Endothelial cell (in vitro differentiated cells): Measurements from ENCODE around the gene NCOA3. TPM values are rescaled to one million over a fixed set of nuclear protein-coding genes. Genes with fewer than 3 reads are reported as not detected.
"Not testable (repeated sequence)": the region's sequence is repeated elsewhere in the genome, so short reads cannot be mapped to it uniquely, and the experiment has no call there.

Source experiments
- DNase-seq: peaks from one replicate; pipeline ENCODE4 v3.0.0; 2021; ENCODE audit warnings: low spot score
- H3K27ac Mint-ChIP-seq: one replicate; pipeline ENCODE4 v1.8.0; 2021; ENCODE audit warnings: mixed read lengths, inconsistent platforms; ENCODE audit not compliant: unreplicated experiment
- H3K27me3 Mint-ChIP-seq: one replicate; pipeline ENCODE4 v1.8.0; 2021; ENCODE audit warnings: mild to moderate bottlenecking, moderate library complexity, mixed read lengths, inconsistent platforms; ENCODE audit not compliant: unreplicated experiment
- H3K36me3 Mint-ChIP-seq: one replicate; pipeline ENCODE4 v1.8.0; 2021; ENCODE audit warnings: mild to moderate bottlenecking, low read depth, mixed read lengths, inconsistent platforms; ENCODE audit not compliant: unreplicated experiment
- H3K4me1 Mint-ChIP-seq: one replicate; pipeline ENCODE4 v1.8.0; 2021; ENCODE audit warnings: mild to moderate bottlenecking, mixed read lengths, inconsistent platforms; ENCODE audit not compliant: unreplicated experiment
- H3K4me3 Mint-ChIP-seq: one replicate; pipeline ENCODE4 v1.8.0; 2021; ENCODE audit warnings: mild to moderate bottlenecking, mixed read lengths, inconsistent platforms; ENCODE audit not compliant: unreplicated experiment
- H3K9me3 Mint-ChIP-seq: one replicate; pipeline ENCODE4 v1.8.0; 2021; ENCODE audit warnings: mixed read lengths, inconsistent platforms; ENCODE audit not compliant: unreplicated experiment
- total RNA-seq: library from RNA; stranded (reverse); fragmentation: NEBNext Ultra II Directional; extraction: Animal tissue kit (Norgen Biotek cat#: 25700); gene quantifications from one replicate; pipeline ENCODE4 v1.2.1, GENCODE V29; 2021; ENCODE audit not compliant: unreplicated experiment
- TF ChIP-seq, protein P1 (sequence below): fragments of 200-600 bp; sonication (generic); IDR thresholded peaks from one replicate; pipeline ENCODE4 v1.5.0; 2021; ENCODE audit warnings: antibody characterized with exemption; ENCODE audit not compliant: unreplicated experiment

The NCOA3 gene
- total RNA-seq, 1 donor from 2014 or later = 54.8 TPM

GRCh38 chr20:47461120-47461685, 40.5 kb upstream of the NCOA3 start:
- H3K36me3 Mint-ChIP-seq = no peaks in the 10 kb centered on the region
- H3K4me3 Mint-ChIP-seq = no peak overlapping the region
- H3K27me3 Mint-ChIP-seq = peaks cover 3% of the 10 kb centered on the region
- no peak overlapping the region for H3K27ac Mint-ChIP-seq
- no peaks in the 10 kb centered on the region for H3K9me3 Mint-ChIP-seq
- DNase-seq = no peak
- H3K4me1 Mint-ChIP-seq = no peaks in the 10 kb centered on the region
- TF ChIP-seq, protein P1, sequence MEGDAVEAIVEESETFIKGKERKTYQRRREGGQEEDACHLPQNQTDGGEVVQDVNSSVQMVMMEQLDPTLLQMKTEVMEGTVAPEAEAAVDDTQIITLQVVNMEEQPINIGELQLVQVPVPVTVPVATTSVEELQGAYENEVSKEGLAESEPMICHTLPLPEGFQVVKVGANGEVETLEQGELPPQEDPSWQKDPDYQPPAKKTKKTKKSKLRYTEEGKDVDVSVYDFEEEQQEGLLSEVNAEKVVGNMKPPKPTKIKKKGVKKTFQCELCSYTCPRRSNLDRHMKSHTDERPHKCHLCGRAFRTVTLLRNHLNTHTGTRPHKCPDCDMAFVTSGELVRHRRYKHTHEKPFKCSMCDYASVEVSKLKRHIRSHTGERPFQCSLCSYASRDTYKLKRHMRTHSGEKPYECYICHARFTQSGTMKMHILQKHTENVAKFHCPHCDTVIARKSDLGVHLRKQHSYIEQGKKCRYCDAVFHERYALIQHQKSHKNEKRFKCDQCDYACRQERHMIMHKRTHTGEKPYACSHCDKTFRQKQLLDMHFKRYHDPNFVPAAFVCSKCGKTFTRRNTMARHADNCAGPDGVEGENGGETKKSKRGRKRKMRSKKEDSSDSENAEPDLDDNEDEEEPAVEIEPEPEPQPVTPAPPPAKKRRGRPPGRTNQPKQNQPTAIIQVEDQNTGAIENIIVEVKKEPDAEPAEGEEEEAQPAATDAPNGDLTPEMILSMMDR = no peak

DNA sequence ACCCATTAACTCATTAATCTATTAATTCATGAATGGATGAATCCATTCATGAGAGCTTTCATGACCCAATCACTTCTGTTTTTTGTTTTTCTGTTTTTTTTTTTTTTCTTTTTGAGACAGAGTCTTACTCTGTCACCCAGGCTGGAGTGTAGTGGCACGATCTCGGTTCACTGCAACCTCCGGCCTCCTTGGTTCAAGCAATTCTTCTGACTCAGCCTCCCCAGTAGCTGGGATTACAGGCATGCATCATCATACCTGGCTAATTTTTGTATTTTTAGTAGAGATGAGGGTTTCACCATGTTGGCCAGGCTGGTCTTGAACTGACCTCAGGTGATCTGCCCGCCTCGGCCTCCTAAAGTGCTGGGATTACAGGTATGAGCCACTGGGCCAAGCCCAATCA, 39.8 kb upstream of the NCOA3 start:
- DNase-seq, H3K27ac Mint-ChIP-seq, H3K9me3 Mint-ChIP-seq, H3K4me1 Mint-ChIP-seq, H3K4me3 Mint-ChIP-seq, H3K36me3 Mint-ChIP-seq, H3K27me3 Mint-ChIP-seq: not testable (repeated sequence)

DNA sequence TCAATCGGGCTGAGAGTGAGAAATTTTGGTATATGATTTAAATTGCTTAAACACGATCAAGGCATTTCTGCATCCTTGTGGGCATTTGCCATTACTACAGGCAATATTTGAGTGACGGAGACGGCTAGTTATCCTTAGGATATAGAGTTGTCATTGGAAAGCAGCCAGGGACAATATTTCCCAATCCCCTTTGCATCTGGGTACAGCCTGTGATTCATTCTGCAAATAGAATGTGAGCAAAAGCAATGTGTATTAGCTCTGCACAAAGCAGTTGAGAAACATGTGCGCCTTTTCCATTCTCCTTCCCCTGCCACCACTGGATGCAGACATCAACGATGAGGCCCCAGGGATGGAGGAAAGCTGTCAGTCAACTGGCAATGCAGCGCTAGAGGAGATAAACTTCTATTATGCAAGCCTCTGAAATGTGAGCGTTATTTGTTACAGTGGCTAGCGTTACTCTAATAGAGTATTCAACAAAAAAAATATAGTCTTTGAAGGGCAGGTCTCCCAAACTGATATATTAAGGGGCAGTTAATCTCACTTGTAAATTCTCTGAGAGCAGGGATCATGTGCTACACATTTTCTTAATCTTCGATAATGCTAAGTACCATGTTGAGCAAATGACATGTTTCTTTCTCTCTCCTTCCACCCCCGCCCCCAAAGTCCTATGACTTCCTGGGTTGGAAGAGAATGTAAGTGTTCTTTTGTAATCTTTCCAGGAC, 37.1 kb upstream of the NCOA3 start:
- Mint-ChIP-seq H3K27me3 (peaks cover 3% of the 10 kb centered on the region), H3K4me1 (no peaks in the 10 kb centered on the region), H3K4me3 (no peak overlapping the region), H3K36me3 (no peaks in the 10 kb centered on the region), H3K27ac (no peak overlapping the region), H3K9me3 (no peaks in the 10 kb centered on the region)
- TF ChIP-seq, protein P1 = no peak
- DNase-seq = no peak

GRCh38 chr20:47465335-47466090, 36.2 kb upstream of the NCOA3 start:
- Mint-ChIP-seq H3K9me3 (no peaks in the 10 kb centered on the region), H3K4me1 (no peaks in the 10 kb centered on the region), H3K36me3 (no peaks in the 10 kb centered on the region), H3K4me3 (no peak overlapping the region), H3K27ac (no peak overlapping the region), H3K27me3 (peaks cover 2% of the 10 kb centered on the region)
- no peak for DNase-seq
- TF ChIP-seq, protein P1 = no peak

DNA sequence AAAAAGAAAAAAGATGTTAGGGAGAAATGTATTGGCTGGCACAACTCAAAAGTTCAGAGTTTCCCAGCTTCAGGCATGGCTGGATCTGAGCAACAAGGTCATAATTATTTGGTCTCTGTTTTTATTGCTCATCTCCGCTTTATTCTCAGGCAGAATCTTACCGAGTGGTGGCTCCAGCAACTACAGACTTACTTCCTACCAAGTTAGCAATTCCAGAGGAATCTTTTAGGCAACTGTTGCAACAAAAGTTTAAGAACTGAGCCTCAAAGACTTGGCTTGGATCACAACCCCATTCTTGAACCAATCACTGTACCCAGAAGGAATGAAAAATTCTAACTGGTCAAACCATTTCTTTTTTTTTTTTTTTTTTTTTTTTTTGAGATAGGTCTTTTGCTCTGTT, 35.5 kb upstream of the NCOA3 start:
- Mint-ChIP-seq H3K27ac (no peak overlapping the region), H3K9me3 (no peaks in the 10 kb centered on the region), H3K4me1 (no peaks in the 10 kb centered on the region), H3K36me3 (no peaks in the 10 kb centered on the region), H3K4me3 (no peak overlapping the region), H3K27me3 (peaks cover 2% of the 10 kb centered on the region)
- no peak for DNase-seq
- TF ChIP-seq, protein P1 = no peak
